Suprapubic skin (tissue), 4 donors: ENCODE data around the gene R3HCC1L. TPM values are rescaled to one million over a fixed set of nuclear protein-coding genes. Genes with fewer than 3 reads are reported as not detected.
"Not testable (repeated sequence)": the region's sequence is repeated elsewhere in the genome, so short reads cannot be mapped to it uniquely, and the experiment has no call there.

Source experiments
- DNase-seq, 2 donors: peaks; one replicate each; pipeline ENCODE4 v3.0.0-alpha.2; 2019; ENCODE audit warnings: low spot score in 2 of 2
- H3K27ac ChIP-seq: fragments of 200-600 bp; sonication (generic); one replicate; pipeline ENCODE4 v1.5.1; 2019
- H3K27me3 ChIP-seq: fragments of 200-600 bp; sonication (generic); one replicate; pipeline ENCODE4 v1.5.1; 2019
- H3K36me3 ChIP-seq: fragments of 200-600 bp; sonication (generic); one replicate; pipeline ENCODE4 v1.5.1; 2019
- H3K4me1 ChIP-seq: fragments of 200-600 bp; sonication (generic); one replicate; pipeline ENCODE4 v1.5.1; 2019
- H3K4me3 ChIP-seq: fragments of 200-600 bp; sonication (generic); one replicate; pipeline ENCODE4 v1.5.1; 2019; ENCODE audit warnings: mild to moderate bottlenecking
- H3K9me3 ChIP-seq: fragments of 200-600 bp; sonication (generic); one replicate; pipeline ENCODE4 v1.5.1; 2019
- CTCF ChIP-seq, 2 donors: fragments of 200-600 bp in 1 of 2; fragments of 450-650 bp in 1 of 2; sonication (generic) in 1 of 2; IDR thresholded peaks; one replicate each; pipeline ENCODE4 v1.5.1; 2016 to 2019; ENCODE audit warnings: antibody characterized with exemption in 2 of 2, mild to moderate bottlenecking in 1 of 2, moderate library complexity in 1 of 2
- EP300 ChIP-seq: sonication (generic); formaldehyde crosslinking; IDR thresholded peaks from one replicate; pipeline ENCODE4 v1.6.1; 2017; ENCODE audit warnings: antibody characterized with exemption
- POLR2A ChIP-seq, 2 donors: fragments of 450-650 bp; IDR thresholded peaks; one replicate each; pipeline ENCODE4 v1.6.1; 2017; ENCODE audit warnings: antibody characterized with exemption in 2 of 2, mild to moderate bottlenecking in 2 of 2, moderate library complexity in 2 of 2
- POLR2AphosphoS5 ChIP-seq, 3 donors: sonication (generic); formaldehyde crosslinking; IDR thresholded peaks; one replicate each; pipeline ENCODE4 v1.6.1; 2017; ENCODE audit warnings: antibody characterized with exemption in 3 of 3
- WGBS: methylation state at CpG from one replicate; pipeline ENCODE4 v1.1.5; 2018; 5-methylcytosine and 5-hydroxymethylcytosine counted together
- total RNA-seq, 4 donors: library from RNA; depleted of rRNA; stranded (reverse); fragments of >200 nt; gene quantifications; one replicate each; pipeline ENCODE4 v1.1.0, GENCODE V29; 2016

Gene R3HCC1L
- total RNA-seq, 4 donors from 2014 or later: 7.9 to 17.5 (median 9.7) TPM

GRCh38 chr10:98135222-98135899 is 904 bp downstream of the R3HCC1L start:
- DNase-seq: no peak
- WGBS: 13% methylated on average over 12 of the region's 13 CpGs
- TF ChIP-seq EP300 (no peak), POLR2AphosphoS5 (IDR thresholded peaks at IDR 0.05) (no peak), CTCF (IDR thresholded peaks at IDR 0.05) (no peak), POLR2A (IDR thresholded peaks at IDR 0.05) (no peak)

DNA sequence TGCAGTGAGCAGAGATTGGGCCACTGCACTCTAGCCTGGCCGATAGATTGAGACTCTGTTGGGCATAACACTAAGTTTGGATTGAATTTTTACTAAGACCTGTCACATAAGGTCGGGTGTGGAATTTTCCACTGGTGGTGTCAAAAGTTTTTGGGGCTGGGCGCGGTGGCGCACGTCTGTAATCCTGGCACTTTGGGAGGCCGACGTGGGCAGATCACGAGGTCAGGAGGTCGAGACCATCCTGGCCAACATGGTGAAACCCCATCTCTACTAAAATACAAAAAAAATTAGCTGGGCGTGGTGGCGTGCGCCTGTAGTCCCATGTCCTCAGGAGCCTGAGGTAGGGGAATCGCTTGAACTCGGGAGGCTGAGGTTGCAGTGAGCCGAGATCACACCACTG is 2.3 kb downstream of the R3HCC1L start:
- H3K4me1 ChIP-seq: peaks cover 17% of the 10 kb centered on the region
- H3K27ac ChIP-seq, H3K36me3 ChIP-seq, H3K9me3 ChIP-seq, DNase-seq, H3K4me3 ChIP-seq, H3K27me3 ChIP-seq: not testable (repeated sequence)
- 93% methylated on average over 16 of the region's 16 CpGs for WGBS

More at GRCh38 chr10:98135222-98135899, 904 bp downstream of the R3HCC1L start:
- Histone ChIP-seq H3K27me3 (no peaks in the 10 kb centered on the region), H3K27ac (peak overlapping the region; percentile 94), H3K4me3 (peak overlapping the region; percentile 88), H3K9me3 (no peaks in the 10 kb centered on the region), H3K4me1 (peaks cover 11% of the 10 kb centered on the region), H3K36me3 (no peaks in the 10 kb centered on the region)

DNA sequence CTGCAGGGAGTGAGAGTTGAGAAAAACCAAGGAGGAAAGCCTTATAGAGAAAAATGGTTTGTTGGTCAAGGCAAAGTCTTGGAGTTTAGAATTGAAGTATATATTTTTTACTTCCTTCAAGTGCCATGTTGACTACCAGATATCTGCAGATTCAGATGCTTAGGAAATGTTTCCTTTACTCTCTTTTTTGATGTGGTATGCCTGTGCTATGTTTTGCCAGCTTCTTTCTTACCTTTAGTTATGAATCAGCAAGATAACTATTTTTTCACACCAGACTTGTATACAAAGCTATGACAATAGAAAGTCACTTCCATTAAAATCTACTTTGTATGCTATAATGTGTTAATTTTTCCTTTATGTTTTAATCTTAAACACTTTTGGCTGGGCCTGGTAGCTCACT is 3.6 kb downstream of the R3HCC1L start:
- H3K27me3 ChIP-seq: no peaks in the 10 kb centered on the region
- H3K4me3 ChIP-seq: no peak overlapping the region
- no peaks in the 10 kb centered on the region for H3K9me3 ChIP-seq
- H3K4me1 ChIP-seq: peaks cover 20% of the 10 kb centered on the region
- DNase-seq: no peak
- no peaks in the 10 kb centered on the region for H3K36me3 ChIP-seq
- no peak overlapping the region for H3K27ac ChIP-seq
- TF ChIP-seq CTCF (IDR thresholded peaks at IDR 0.05) (no peak), POLR2AphosphoS5 (IDR thresholded peaks at IDR 0.05) (no peak), POLR2A (IDR thresholded peaks at IDR 0.05) (no peak), EP300 (no peak)

DNA sequence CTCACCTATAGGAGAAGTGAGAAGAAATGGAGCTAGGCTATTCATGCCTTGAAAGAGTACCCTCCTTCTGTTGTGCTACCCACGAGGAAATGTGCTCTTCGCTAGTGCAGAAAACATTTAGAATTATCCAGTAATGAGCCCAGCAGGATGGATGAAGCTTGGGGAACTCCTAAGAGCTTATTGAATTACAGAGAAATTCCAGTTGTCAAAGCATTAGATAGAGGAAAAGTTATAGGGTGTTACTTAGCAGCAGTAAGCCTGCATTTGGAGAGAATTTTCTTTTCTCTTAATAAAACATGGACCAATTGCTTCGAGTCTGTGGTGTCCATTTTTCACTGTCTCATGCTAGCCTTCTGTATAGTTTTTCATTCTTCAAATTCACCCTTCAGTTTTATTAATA is 5.0 kb downstream of the R3HCC1L start:
- H3K27me3 ChIP-seq: no peaks in the 10 kb centered on the region
- TF ChIP-seq POLR2AphosphoS5 (IDR thresholded peaks at IDR 0.05) (no peak), POLR2A (IDR thresholded peaks at IDR 0.05) (no peak)
- no peaks in the 10 kb centered on the region for H3K36me3 ChIP-seq
- H3K27ac ChIP-seq: no peak overlapping the region
- no peak for DNase-seq
- no peak overlapping the region for H3K4me3 ChIP-seq
- H3K9me3 ChIP-seq: no peaks in the 10 kb centered on the region
- 70% methylated on average over 3 of the region's 3 CpGs for WGBS
- peaks cover 20% of the 10 kb centered on the region for H3K4me1 ChIP-seq

DNA sequence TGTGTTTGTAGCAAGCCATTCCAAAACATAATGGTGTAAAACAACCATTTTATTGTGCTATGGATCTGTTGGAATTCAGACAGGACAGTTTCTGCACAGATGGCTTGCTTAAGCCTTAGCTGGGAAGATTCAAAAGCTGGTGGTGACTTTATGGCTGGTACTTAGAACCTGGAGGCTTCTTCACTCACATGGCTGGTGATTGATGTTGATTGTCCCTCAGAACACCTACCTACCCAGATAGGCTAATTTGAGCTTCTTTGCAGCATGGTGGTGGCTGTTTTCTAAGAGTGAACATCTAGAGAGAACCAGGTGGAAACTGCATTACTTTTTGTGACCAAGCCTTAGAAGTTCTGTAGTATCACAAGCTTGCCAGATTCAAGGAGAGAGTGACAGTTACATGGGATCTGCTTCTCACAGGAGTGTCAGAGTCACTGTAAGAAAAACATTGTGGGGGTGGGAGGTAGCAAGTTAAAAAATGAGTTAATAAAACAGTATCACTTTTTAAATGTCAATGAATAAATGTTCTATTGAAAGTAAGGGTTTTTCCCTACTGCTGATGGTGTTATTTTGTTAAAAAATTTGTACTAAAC is 7.1 kb downstream of the R3HCC1L start:
- no peak overlapping the region for H3K27ac ChIP-seq
- no peaks in the 10 kb centered on the region for H3K9me3 ChIP-seq
- peaks cover 20% of the 10 kb centered on the region for H3K4me1 ChIP-seq
- no peaks in the 10 kb centered on the region for H3K36me3 ChIP-seq
- no peaks in the 10 kb centered on the region for H3K27me3 ChIP-seq
- no peak for DNase-seq
- H3K4me3 ChIP-seq: no peak overlapping the region
- TF ChIP-seq POLR2AphosphoS5 (IDR thresholded peaks at IDR 0.05) (no peak), POLR2A (IDR thresholded peaks at IDR 0.05) (no peak), CTCF (IDR thresholded peaks at IDR 0.05) (no peak), EP300 (no peak)

DNA sequence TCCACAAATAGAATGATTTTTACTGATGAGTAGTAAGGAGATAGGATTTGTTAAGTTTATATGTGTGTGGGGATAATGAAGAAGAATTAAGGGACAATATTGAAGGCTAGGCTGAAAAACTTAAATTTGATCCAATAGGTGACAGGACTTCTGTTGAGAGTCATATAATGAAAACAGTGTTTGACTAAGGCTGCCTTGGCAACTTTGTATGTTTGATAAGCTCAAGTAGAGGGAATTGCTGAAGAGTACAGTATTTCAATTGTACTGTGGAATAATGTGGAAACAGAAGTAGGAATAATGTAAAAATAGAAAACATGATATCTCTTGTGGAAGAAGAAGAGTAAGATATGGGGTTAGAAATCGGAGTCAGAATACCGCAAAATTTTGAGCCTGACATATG is 10.5 kb downstream of the R3HCC1L start:
- 95% methylated on average over 2 of the region's 2 CpGs for WGBS
- no peak for DNase-seq
- TF ChIP-seq POLR2A (IDR thresholded peaks at IDR 0.05) (no peak), CTCF (IDR thresholded peaks at IDR 0.05) (no peak), EP300 (no peak), POLR2AphosphoS5 (IDR thresholded peaks at IDR 0.05) (no peak)
- H3K27me3 ChIP-seq: no peaks in the 10 kb centered on the region
- no peaks in the 10 kb centered on the region for H3K9me3 ChIP-seq
- peaks cover 14% of the 10 kb centered on the region for H3K4me1 ChIP-seq
- H3K4me3 ChIP-seq: no peak overlapping the region
- H3K36me3 ChIP-seq: no peaks in the 10 kb centered on the region
- H3K27ac ChIP-seq: no peak overlapping the region
